H1 (cell line): Measurements from ENCODE around the gene CACNA1C. TPM values are rescaled to one million over a fixed set of nuclear protein-coding genes. Genes with fewer than 3 reads are reported as not detected.

Experiments
- CTBP2 ChIP-seq: IDR thresholded peaks from 2 replicates; pipeline ENCODE4 v1.7.0; 2011; ENCODE audit warnings: borderline replicate concordance, mild to moderate bottlenecking, moderate library complexity, mixed read lengths, low read length; ENCODE audit not compliant: insufficient read depth, insufficient read length
- E2F6 ChIP-seq: IDR thresholded peaks from 2 replicates; pipeline ENCODE4 v1.6.1; 2012; ENCODE audit warnings: inconsistent platforms
- EP300 ChIP-seq, 2 experiments: IDR thresholded peaks; 1 replicate in 1 of 2; 2 replicates in 1 of 2; pipeline ENCODE4 v1.6.1; 2011 to 2012; ENCODE audit warnings: low read depth in 2 of 2, low read length in 2 of 2, mild to moderate bottlenecking in 2 of 2, borderline replicate concordance in 1 of 2, inconsistent platforms in 1 of 2, moderate library complexity in 1 of 2
- PHF8 ChIP-seq: fragments of 200-600 bp; sonication (generic); conservative IDR thresholded peaks from 2 replicates; pipeline ENCODE4 v1.7.1; 2012; ENCODE audit warnings: low read depth, mild to moderate bottlenecking, inconsistent platforms, low read length, moderate library complexity
- RBBP5 ChIP-seq: IDR thresholded peaks from 2 replicates; pipeline ENCODE4 v1.7.1; 2012; ENCODE audit warnings: low read depth, mild to moderate bottlenecking, inconsistent platforms, low read length, moderate library complexity, borderline replicate concordance
- SUZ12 ChIP-seq: fragments of 200-600 bp; sonication (generic); IDR thresholded peaks from 2 replicates; pipeline ENCODE4 v1.6.1; 2012; ENCODE audit warnings: mild to moderate bottlenecking, inconsistent platforms, low read length, moderate library complexity, mixed read lengths
- TAF7 ChIP-seq: optimal IDR thresholded peaks from 2 replicates; pipeline ENCODE3; 2011; ENCODE audit warnings: low read depth, mild to moderate bottlenecking, inconsistent platforms, low read length, moderate library complexity, borderline replicate concordance
- TEAD4 ChIP-seq: IDR thresholded peaks from 2 replicates; pipeline ENCODE4 v1.6.1; 2012; ENCODE audit warnings: low read depth, low read length, inconsistent platforms, mixed read lengths
- polyA plus RNA-seq, 7 experiments: library from polyadenylated mRNA; depleted of rRNA in 3 of 7; stranded (reverse) in 5 of 7; unstranded in 2 of 7; fragments of >200 nt in 5 of 7; fragments of 200-250 nt in 2 of 7; gene quantifications; 1 replicate in 5 of 7; 2 replicates in 1 of 7; 4 replicates in 1 of 7; pipeline versions ENCODE4 v1.2.1 to v1.2.3, GENCODE V29; 2011 to 2013; ENCODE audit warnings: missing spikeins in 2 of 7, mixed read lengths in 2 of 7
- total RNA-seq: library from RNA; stranded (reverse); fragmentation: NEBNext Ultra II Directional; extraction: Animal tissue kit (Norgen Biotek cat#: 25700); gene quantifications from 2 replicates; pipeline ENCODE4 v1.2.1, GENCODE V29; 2021

The CACNA1C gene
- total and polyA plus RNA-seq, 2 of the 8 experiments (the other 6 are each of a cell fraction or from before 2014, with no cell fraction given) = 1.3 TPM

- TF ChIP-seq EP300 (IDR thresholded peaks at IDR 0.05; ENCODE audit: borderline replicate concordance in 1 of 2, low read depth in 2 of 2, low read length in 2 of 2) = no peak
- no peak for TF ChIP-seq SUZ12
- TF ChIP-seq TAF7 = no peak
- TF ChIP-seq PHF8 = no peak
- TF ChIP-seq TEAD4 = no peak
- TF ChIP-seq CTBP2 = no peak
- no peak for TF ChIP-seq RBBP5
- TF ChIP-seq E2F6 = no peak
These were observed 231.6 kb downstream of the CACNA1C start (continued) for GRCh38 chr12:2284321-2284813.
